HG03280 (cell line): ENCODE data around the gene LRMDA.
"Not testable (repeated sequence)": the region's sequence is repeated elsewhere in the genome, so short reads cannot be mapped to it uniquely, and the experiment has no call there.

Experiments
- ATAC-seq: cut with Tn5 transposase; IDR thresholded peaks from one replicate; pipeline ENCODE4 v1.9.1; 2021; ENCODE audit warnings: mild to moderate bottlenecking, moderate library complexity; ENCODE audit not compliant: unreplicated experiment

Gene LRMDA

DNA sequence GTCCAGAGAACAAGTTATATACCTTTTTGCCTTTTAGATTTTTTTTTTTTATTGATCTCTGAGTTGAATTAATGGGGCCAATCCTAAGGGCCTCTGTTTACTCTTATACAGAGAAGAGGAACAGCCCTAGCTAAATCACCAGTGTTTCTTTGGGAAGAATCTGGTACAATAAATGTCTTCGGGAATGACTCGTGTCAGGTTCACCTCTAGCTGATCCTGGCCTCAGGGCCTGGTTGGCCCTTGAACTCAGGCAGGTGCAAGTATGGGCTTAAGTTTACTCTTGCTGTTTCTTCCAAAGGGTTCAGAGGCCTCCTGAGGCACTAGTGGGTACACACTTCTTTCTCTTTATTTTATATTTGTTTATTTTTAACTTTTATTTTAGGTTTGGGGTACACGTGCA lies 71.0 kb downstream of the LRMDA start:
- ATAC-seq: no peak

DNA sequence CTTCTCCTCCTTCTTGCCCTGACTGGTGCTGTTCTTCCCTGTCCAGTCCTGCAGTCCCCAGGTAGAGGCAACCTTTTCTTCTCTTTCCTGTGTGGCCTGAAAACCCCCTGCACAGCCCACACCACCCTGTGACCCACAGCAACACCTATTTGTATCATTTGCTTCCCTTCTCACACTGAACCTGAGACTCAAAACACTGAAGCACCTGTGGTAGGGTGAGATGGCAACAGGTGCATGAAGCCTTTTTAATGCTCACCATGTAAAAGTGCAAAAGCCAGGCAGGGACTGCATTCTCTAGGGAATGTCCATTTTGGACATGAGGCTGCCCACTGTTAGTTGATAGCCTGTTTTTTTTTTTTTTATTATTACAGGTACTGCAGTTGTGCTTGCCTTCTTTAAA lies 71.4 kb downstream of the LRMDA start:
- ATAC-seq: no peak

DNA sequence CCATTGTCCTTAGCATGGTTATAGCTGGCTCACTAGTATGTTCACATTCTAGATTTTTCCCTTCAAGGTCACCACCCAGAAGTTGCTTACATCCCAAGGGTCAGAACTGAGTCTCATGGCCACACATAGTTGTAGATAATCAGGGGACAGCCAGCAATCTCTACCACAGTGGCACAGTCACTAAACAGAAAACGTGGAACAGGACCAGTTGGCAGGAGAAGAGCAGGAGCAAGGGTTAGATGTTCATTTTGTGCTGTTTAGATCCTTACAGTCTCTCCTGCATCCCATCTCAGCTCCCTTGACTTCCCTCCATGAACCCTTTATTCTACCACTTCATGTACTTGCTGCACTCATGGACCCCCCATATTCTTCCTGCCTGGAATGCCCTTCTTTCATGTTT lies 73.9 kb downstream of the LRMDA start:
- ATAC-seq: no peak

DNA sequence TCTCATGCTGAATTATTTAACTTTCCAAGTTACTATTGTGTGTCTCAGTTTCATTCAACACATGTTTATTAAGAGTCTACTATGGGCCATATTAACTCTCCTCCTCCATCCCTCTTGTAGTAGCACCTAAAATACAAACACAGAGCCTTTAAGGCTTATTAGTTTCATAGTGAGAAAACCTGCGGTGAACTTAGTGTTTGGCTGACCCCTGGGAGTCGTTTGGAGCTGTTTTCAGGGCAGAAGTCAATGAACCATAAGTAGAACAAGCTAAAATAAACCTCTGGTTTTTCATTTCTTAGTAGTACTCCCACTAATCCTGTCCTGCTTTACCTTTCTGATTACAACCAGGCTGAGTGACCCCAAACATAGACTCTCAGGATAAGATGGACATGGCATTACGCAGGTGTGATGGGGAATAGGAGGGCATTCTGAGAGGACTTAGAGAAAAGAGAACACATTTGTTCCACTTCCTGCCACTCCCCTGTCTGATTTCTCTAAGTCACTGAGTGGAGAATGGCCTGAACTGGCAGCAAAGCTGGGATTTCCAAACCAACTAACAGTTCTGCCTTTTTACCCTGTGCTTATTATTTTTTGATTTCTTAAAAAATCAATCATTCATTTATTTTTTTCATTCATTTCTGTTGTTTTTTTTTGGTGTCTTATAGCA lies 74.5 kb downstream of the LRMDA start:
- ATAC-seq: no peak

DNA sequence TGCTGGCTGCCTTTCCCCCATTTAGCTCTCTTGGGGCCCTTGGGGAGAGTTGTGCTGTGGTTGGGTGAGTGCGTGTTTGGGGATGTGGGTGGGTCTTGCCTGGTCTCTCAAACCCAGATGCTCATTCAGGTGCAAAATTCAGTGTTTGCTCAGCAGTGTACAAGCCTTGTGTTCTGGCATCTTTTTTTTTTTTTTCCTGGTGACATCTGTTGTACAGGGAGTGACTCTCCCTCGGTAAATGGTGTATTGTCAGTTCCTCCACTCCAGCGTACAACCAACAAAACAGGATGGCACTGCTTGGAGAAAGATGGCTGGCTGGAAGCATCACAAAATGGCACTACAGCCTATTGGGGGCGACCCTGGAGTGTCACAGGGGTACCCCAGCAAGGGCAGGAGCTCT lies 75.5 kb downstream of the LRMDA start:
- no peak for ATAC-seq

DNA sequence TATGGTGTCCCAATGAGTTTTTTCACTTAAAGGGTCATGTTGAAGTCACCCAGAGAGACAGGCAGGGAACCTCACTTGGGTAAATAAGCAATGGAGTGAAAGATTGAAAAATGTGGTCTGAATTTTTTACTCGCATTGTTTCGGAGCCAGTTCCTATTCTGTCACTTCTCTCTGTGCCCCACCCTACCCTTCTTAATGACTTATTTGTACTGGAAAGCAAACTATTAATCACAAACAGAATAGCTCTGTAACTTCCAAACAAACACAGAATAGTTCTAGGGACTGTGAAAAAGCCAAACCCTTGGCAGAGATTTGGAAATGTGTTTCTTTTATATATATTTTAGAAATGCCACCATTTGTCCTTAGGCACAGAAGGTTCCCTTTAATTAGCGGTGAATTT lies 76.0 kb downstream of the LRMDA start:
- no peak for ATAC-seq

DNA sequence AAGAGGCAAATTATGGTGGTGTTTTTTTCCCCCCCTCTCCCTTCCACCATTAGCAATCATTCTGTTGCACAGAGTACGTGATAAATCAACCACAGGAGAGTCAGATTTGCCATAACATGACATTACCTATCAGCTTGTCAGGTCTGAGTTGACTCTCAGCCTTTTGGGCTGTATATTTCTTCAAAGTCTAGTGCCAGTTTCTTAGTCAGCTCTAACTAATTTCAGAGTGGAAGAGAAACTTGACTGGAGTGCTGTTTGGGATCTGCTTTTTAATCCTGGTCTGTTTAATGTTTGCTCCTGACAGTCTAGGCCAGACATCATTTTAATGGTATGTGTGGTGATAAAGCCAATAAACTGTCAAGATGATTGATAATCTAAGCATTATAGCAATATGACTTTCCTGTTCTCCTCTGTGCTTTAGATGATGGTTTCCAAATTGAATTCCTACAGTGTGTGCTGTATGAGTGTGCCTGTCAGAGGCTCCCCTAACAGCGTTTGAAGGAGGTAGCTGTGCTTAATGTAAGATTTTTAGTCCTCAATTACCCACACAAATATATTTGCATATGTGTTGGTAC lies 76.9 kb downstream of the LRMDA start:
- no peak for ATAC-seq

DNA sequence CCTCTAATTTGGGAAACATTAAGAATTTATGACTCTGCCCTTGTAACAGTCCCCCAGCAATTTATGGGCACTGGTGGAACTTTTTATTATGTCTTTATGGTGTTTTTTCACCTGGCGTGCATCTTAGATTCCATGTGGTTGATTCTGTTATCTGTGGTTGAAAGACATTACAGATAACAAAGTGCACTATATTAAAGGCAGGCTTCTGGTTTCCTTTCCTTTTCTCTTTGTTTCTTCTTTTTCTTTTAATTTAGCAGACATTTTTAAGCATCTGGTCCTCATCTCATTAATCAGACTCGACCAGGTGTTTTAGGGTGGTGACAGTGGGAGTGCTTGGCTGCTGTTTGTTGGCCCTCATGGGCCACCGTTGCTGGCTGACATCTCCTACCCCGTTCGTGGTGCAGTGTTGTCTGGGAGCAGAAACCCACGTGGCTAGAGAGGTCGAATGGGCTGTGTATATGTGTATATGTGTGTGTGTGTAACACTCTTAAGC lies 77.4 kb downstream of the LRMDA start:
- ATAC-seq: no peak

DNA sequence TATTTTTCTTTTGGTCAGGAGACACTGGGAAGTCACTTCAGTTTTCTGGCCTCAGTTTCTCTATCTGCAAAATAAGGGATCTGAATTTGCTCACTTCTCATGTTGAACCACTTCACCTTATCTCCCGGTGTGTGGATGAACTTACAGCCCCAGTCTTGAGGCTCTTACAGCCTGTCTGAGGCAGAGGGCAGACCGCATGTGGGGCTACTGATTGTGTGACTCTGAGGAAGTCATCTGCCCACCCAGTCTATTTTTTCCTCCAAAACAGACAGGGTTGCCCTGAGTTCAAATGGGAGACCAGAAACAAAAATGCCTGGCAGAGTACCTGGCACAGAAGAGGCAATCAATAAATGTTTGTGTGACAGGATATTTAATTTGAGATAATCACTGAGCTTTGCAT lies 78.3 kb downstream of the LRMDA start:
- no peak for ATAC-seq

DNA sequence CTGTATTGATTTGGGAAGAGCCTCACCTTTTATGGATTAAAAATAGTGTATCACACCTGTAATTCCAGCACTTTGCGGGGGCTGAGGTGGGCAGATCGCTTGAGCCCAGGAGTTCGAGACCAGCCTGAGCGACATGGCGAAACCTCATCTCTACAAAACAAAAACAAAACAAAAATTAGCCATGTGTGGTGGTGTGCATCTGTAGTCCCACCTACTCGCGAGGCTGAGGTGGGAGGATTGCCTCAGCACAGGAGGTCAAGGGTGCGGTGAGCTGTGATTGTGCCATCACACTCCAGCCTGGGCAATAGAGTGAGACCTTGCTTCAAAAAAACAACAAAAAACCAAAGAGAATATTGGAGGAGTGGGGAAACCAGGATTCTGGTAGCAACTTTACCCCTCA lies 79.6 kb downstream of the LRMDA start:
- no peak for ATAC-seq

DNA sequence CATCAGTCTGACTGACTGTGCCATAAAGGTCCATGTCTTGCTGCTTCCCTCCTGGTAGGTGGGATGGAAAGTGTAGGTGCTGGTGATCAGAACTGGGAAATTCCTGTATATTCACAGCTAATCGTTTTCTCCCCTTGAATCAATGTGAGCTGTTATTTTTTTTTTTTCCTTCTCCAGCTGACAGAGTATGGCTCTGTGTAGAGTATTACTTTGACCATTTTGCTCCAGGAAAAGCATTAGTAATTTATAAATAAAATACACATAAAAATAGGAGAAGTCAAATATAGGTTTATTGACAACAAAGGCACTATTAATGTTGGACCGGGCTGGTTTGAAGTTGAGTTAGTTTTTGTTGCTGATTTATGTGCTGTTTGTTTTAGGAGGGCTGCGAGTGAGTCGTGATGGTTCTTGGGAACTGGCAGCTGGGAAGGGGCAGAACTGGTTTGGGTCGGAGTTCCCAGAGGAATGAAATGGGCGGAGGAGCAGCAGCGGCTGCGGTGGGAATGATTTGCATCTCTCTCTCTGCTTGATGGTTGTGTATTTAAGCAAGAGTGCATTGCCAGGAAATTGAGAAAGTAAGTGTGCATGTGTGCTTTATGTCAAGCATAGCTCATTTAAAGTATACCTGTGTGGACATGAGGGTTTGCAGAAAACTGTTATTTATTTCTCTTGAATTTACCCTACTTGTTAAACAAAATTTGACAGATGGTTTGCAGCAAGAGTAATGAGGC lies 80.9 kb downstream of the LRMDA start:
- ATAC-seq: no peak

DNA sequence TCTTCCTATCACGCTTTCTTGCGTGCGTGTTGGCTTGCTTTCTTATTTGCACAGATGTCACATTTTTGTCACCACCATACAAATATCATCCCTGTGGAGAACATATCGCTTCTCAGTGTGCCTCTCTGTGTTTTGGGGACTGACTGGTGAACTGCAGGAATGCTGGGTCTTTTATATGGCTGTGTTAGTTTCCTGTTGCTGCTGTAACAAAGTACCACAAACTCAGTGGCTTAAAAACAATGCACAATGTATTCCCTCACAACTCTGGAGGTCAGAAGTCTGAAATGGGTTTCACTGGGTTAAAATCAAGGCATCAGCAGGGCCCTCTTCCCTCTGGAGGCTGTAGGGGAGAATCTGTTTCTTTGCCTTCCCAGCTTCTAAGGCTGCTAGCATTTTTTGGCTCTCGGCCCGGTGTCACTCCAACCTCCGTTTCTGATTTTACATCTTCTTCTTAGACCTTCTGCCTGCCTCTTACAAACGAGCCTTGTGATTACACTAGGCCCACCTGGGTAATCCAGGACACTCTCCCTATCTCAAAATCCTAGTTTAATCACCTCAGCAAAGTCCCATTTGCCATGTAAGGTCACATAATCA lies 82.0 kb downstream of the LRMDA start:
- ATAC-seq: no peak

DNA sequence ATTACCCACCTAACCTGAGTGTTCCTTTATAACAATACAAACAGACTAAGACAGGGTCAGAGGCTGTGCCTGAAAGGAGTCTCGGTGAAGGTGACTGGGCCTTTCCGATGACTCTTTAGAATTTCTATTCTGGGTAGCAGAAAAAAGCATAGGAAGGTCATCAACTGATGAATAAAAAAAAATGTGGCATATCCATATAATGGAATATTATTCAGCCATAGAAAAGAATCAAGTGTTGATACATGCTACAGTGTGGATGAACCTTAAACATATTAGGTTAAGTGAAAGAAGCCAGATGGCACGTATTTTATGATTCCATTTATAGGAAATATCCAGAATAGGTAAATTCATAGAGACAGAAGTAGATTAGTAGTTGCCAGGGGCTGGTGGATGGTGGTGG lies 83.4 kb downstream of the LRMDA start:
- no peak for ATAC-seq

DNA sequence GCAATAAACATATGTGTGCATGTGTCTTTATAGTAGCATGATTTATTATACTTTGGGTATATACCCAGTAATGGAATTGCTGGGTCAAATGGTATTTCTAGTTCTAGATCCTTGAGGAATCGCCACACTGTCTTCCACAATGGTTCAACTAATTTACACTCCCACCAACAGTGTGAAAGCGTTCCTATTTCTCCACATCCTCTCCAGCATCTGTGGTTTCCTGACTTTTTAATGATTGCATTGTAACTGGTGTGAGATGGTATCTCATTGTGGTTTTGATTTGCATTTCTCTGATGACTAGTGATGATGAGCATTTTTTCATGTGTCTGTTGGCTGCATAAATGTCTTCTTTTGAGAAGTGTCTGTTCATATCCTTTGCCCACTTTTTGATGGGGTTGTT lies 84.7 kb downstream of the LRMDA start:
- ATAC-seq: not testable (repeated sequence)

DNA sequence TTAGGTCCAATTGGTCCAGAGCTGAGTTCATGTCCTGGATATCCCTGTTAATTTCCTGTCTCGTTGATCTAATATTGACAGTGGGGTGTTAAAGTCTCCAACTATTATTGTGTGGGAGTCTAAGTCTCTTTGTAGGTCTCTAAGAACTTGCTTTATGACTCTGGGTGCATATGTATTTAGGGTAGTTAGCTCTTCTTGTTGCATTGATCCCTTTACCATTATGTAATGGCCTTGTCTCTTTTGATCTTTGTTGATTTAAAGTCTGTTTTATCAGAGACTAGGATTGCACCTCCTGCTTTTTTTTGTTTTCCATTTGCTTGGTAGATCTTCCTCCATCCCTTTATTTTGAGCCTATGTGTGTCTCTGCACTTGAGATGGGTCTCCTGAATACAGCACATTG lies 87.8 kb downstream of the LRMDA start:
- not testable (repeated sequence) for ATAC-seq

DNA sequence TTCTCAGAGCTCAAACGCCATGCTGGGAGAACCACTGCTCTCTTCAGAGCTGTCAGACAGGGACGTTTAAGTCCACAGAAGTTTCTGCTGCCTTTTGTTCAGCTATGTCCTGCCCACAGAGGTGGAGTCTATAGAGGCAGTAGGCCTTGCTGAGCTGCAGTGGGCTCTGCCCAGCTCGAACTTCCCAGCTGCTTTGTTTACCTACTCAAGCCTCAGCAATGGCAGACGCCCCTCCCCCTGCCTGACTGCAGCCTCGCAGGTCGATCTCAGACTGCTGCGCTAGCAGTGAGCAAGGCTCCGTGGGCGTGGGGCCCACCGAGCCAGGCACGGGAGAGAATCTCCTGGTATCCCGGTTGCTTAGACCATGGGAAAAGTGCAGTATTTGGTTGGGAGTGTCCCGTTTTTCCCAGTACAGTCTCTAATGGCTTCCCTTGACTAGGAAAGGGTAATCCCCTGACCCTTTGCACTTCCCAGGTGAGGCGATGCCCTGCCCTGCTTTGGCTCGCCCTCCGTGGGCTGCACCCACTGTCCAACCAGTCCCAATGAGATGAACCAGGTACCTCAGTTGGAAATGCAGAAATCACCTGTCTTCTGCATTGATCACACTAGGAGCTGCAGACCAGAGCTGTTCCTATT lies 89.9 kb downstream of the LRMDA start:
- not testable (repeated sequence) for ATAC-seq

DNA sequence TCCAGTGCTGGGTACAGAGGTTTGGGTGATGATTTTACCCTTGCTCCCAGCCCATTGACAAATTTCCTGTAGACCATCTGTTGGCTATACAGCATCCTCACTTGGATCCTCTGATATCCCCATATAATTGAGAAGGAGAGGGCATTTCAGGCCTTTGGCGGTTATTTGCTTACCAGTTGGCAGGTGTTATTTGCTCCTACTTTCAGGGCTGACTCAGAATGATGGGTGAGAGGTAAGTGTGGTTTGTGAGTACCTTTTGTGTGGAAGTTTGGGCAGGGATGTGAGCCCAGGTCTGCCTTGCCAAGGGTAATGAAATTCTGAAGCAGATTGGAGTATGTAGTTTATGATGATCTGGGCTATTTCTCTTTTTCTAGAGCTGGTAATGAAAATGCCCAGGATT lies 93.6 kb downstream of the LRMDA start:
- ATAC-seq: no peak

DNA sequence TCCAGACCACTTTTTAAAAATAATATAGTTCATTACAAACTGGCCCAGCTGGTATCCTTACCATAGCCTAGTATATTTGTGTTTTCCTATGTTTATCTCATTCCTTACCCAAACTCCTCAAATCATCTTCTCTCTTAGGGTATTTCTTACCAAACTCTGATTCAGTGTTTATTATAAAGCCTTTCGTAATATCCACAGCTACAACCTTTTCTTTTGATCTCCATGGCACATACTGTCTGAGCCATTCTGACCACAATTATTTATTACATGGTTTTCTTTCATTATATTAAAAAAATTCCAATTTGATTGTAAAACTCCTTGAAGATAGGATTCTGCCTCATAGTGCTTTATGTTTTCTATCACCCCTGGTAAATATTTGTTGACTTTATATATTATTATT lies 94.2 kb downstream of the LRMDA start:
- no peak for ATAC-seq

DNA sequence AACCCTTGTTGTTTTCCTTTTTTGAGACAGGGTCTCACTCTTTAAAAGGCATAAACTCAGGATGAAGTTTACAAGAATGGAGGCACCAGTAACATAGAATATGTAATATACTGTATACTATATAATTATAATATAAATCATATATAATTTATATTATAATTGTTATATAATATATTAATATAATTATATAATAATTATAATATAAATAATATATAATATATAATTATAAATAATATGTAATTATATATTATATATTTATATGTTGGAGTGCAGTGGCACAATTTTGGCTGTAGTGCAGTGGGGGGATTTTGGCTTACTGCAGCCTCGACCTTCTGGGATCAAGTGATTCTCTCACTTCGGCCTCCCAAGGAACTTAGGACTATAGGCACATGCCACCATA lies 96.1 kb downstream of the LRMDA start:
- no peak for ATAC-seq

DNA sequence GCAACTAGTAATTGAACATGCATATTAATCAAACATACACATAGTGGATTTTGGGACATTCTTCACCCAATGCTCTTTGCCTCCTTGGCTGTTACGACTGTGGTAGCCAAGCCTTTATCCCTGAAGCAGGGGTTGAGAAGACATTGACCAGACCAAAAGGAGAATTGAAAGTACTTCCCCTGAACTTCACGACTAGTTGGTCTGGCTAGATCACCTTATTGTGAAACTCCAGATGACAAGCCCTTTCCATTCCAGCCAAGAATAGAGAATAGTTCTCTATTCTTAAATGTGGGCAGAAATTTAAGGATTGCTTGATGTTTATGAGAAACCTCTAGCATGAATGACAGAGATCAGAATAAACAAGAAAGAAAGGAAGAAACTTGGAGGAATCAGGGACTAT lies 97.0 kb downstream of the LRMDA start:
- ATAC-seq: no peak

DNA sequence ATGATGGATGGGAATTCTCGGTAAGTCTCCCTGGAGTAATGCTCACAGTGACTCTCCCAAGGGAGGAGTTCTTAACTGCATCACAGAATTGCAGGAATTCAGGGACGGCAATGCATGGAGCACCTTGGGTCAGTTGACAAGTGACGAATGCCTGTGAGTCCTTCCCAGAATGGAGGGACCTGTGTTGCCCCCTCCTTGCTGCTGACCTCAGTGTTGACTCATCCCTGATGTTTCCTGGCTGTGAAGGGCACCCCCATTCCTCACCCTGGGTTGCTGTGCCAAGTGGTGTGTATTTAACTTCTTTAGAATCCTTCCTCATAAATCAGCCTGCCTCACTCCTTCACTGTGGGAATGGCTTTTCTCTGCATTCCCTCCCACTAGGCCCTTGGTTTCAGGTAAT lies 98.9 kb downstream of the LRMDA start:
- ATAC-seq: no peak
